Heart right ventricle (tissue), 16 donors: ENCODE measurements around the gene FEM1C. TPM values are rescaled to one million over a fixed set of nuclear protein-coding genes. Genes with fewer than 3 reads are reported as not detected.

ENCODE experiments used
- ATAC-seq, 8 donors: fragments of 200-7000 bp; cut with Tn5 transposase; one replicate each; pipeline ENCODE4 v1.9.1; 2020; ENCODE audit warnings: mild to moderate bottlenecking in 8 of 8, moderate library complexity in 8 of 8, moderate number of reproducible peaks in 1 of 8
- DNase-seq, 2 donors: peaks; one replicate each; pipeline ENCODE4 v3.0.0-alpha.2; 2020
- H3K27ac ChIP-seq, 10 donors: fragments of 200-600 bp; sonication (generic) in 2 of 10; one replicate each; pipeline versions ENCODE4 v1.5.0 to v1.8.0; 2020 to 2022; ENCODE audit warnings: mild to moderate bottlenecking in 3 of 10
- H3K27me3 ChIP-seq, 7 donors: fragments of 200-600 bp; one replicate each; pipeline ENCODE4 v1.8.0; 2021 to 2022; ENCODE audit warnings: mild to moderate bottlenecking in 2 of 7
- H3K36me3 ChIP-seq, 9 donors: fragments of 200-600 bp; sonication (generic) in 1 of 9; one replicate each; pipeline versions ENCODE4 v1.5.0 to v1.8.0; 2020 to 2022; ENCODE audit warnings: mild to moderate bottlenecking in 2 of 9
- H3K4me1 ChIP-seq, 9 donors: fragments of 200-600 bp; sonication (generic) in 1 of 9; one replicate each; pipeline versions ENCODE4 v1.5.0 to v1.8.0; 2020 to 2022; ENCODE audit warnings: mild to moderate bottlenecking in 4 of 9
- H3K4me3 ChIP-seq, 10 donors: fragments of 200-600 bp; sonication (generic) in 2 of 10; one replicate each; pipeline versions ENCODE4 v1.5.0 to v1.8.0; 2020 to 2022; ENCODE audit warnings: mild to moderate bottlenecking in 7 of 10, moderate library complexity in 2 of 10
- H3K9me3 ChIP-seq, 11 donors: fragments of 200-600 bp in 10 of 11; sonication (generic) in 2 of 11; one replicate each; pipeline versions ENCODE4 v1.5.0 to v1.8.0; 2013 to 2022; ENCODE audit warnings: mild to moderate bottlenecking in 2 of 11, control low read depth in 1 of 11, moderate library complexity in 1 of 11
- CTCF ChIP-seq, 9 donors: fragments of 200-600 bp; sonication (generic) in 2 of 9; IDR thresholded peaks; one replicate each; pipeline versions ENCODE4 v1.5.0 to v1.8.0; 2021 to 2022; ENCODE audit warnings: antibody characterized with exemption in 9 of 9, mild to moderate bottlenecking in 5 of 9, moderate library complexity in 1 of 9
- WGBS, 2 donors: extraction: QIAGEN DNeasy Blood & Tissue Kit; methylation state at CpG; one replicate each; pipeline ENCODE4 v1.1.7; 2013; ENCODE audit warnings: inconsistent platforms in 1 of 2; 5-methylcytosine and 5-hydroxymethylcytosine counted together
- intact Hi-C, 10 donors: fragments of 100-400 bp; cut with DNase I; formaldehyde crosslinking; loops; one replicate each; pipeline versions ENCODE4 v1.11.1 to v1.14.2; 2022
- long read RNA-seq, 3 donors: library from polyadenylated mRNA; unstranded; transcript quantifications; one replicate each; pipeline ENCODE4 v2.0.0, GENCODE V29; 2020 to 2021
- polyA plus RNA-seq, 2 donors: library from polyadenylated mRNA; stranded (reverse); fragments of 200-250 nt; gene quantifications; one replicate each; pipeline ENCODE4 v1.2.3, GENCODE V29; 2013
- total RNA-seq, 10 donors: library from RNA; stranded (reverse); fragmentation: NEBNext Ultra II Directional in 3 of 10; extraction: Animal tissue kit (Norgen Biotek cat#: 25700) in 3 of 10; gene quantifications; one replicate each; pipeline versions ENCODE4 v1.2.1 to v1.2.4, GENCODE V29; 2021 to 2023
- donor health status: Arrhythmogenic right ventricular cardiomyopathy.
- donor health status: ischemic (EF 13 %, LVEDD 7.1; RV severe dilation, severe dysfunction).
- donor health status: healthy with polysubstance abuse.
- donor health status: DM: no; HTN: yes; CAD: no.
- donor health status: DM: no; HTN: no; CAD: no.
- donor health status: ischemic (EF 25% LVEDD 6.9; RV normal size, moderate dysfunction).
- donor health status: ischemic (EF 25% LVEDD 5.7; RV mildly dilated, moderate dysfunction).
- donor health status: healthy.
- donor health status: DM: yes; HTN: yes; CAD: no.
- donor health status: Ischemic cardiomyopathy.
- donor health status: ischemic (EF 35%, LVEDD 5.7; RV mildly dilated, moderate dysfunction).
- donor health status: nonischemic (EF 11% LVEDD 7.7; RV severe dilation, severe dysfunction).
- donor health status: DM: yes; HTN: yes; CAD: no.
- donor health status: PGD.
- donor health status: ischemic (EF 29% LVEDD 5.4; RV normal size, mild dysfunction).
- donor health status: nonischemic (EF 23%, LVEDD 6.1; RV moderate dilation, normal function).

FEM1C gene, protein sequence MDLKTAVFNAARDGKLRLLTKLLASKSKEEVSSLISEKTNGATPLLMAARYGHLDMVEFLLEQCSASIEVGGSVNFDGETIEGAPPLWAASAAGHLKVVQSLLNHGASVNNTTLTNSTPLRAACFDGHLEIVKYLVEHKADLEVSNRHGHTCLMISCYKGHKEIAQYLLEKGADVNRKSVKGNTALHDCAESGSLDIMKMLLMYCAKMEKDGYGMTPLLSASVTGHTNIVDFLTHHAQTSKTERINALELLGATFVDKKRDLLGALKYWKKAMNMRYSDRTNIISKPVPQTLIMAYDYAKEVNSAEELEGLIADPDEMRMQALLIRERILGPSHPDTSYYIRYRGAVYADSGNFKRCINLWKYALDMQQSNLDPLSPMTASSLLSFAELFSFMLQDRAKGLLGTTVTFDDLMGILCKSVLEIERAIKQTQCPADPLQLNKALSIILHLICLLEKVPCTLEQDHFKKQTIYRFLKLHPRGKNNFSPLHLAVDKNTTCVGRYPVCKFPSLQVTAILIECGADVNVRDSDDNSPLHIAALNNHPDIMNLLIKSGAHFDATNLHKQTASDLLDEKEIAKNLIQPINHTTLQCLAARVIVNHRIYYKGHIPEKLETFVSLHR
- 10 to 100 TPM; 40.2 to 72.2 (median 57.5) TPM for total RNA-seq
- 10 to 100 TPM; 17.8 to 23.1 TPM for polyA plus RNA-seq
- long read RNA-seq, donor 1, full-length matches to known transcripts, result 34 of 43 reads
- long read RNA-seq, donor 1, partial matches to known transcripts, result 4 of 43 reads
- long read RNA-seq, donor 1, other reads (novel, unspliced or antisense), result 5 of 43 reads
- long read RNA-seq, donor 2, full-length matches to known transcripts, result 32 of 44 reads
- long read RNA-seq, donor 2, partial matches to known transcripts, result 6 of 44 reads
- long read RNA-seq, donor 2, other reads (novel, unspliced or antisense), result 6 of 44 reads
- long read RNA-seq, donor 3, full-length matches to known transcripts, result 70 of 97 reads
- long read RNA-seq, donor 3, partial matches to known transcripts, result 24 of 97 reads
- long read RNA-seq, donor 3, other reads (novel, unspliced or antisense), result 3 of 97 reads

DNA sequence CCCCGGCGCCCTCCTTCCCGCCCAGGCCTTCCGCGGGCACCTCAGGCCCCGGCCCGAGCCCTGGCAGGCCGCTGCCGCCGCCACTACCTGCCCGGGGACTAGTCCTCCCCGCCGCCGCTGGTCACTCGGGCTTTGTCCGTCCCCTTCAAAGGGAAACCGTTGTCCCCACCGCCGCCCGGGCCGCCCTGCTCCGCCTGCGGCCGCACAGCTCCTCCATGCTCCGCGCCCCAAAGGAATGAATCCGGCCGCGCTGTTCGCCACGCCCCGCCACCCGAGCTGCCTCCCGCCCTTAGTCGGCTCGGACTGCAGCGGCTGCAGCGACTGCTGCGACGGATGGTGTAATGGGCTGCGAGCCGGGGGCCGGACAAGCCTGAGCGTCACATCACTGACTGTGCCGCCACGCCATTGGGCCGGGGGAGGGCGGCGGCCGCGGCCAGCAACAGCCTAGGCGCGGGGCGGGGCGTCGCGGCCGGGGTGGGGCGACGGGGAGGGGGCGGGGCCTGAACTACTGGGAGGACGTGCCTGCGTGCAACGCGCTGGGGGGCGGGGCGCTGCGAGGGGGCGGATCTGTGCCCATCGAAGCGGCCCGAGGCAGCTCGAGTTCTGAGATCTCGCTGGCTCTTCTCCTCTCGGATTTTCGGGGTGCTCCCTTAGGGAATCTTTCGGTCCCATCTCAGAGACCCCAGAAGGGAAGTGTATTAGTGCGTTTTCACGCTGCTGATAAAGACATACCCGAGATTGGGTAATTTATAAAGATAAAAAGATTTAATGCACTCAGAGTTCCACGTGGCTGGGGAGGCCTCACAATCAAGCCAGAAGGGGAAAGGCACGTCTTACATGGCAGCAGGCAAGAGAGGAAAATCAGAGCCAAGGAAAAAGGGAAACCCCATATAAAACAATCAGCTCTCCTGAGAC lies at the start of gene FEM1C:
TSS of gene FEM1C (minus strand) at position 340 of the 915 bp plus-strand sequence. CDS start 1,282 bp downstream, outside the sequence.
- peak within 1 kb of the TSS; percentile 74 to 96 (median 90) for H3K4me3 ChIP-seq
- peaks cover 0 to 15% (median 2%) of the 10 kb centered on the region in 11 donors for H3K9me3 ChIP-seq
- peaks cover 0 to 43% (median 32%) of the 10 kb centered on the region in 9 donors for H3K4me1 ChIP-seq
- peaks cover 0 to 33% (median 0%) of the 10 kb centered on the region in 9 donors for H3K36me3 ChIP-seq
- intact Hi-C loops, result loop anchor here in 6 of 10 donors (1.0 to 10.0 kb wide), 10 partner anchors 80 to 167 kb away; partner anchors contain the start of gene TMED7 (in 1 of the 6)
- 1% methylated on average over 66 to 82 of the region's 82 CpGs for WGBS, 2 donors
- ATAC-seq (peak; percentile 97 to 99 (median 98)), DNase-seq (peak; percentile 97 to 99)
- no peaks in the 10 kb centered on the region for H3K27me3 ChIP-seq
- peak within 1 kb of the TSS; percentile 93 to 99 (median 98) for H3K27ac ChIP-seq
- TF ChIP-seq CTCF (IDR thresholded peaks at IDR 0.05), result peak in 1 of 9 donors; percentile 3

- 24 to 51% methylated on average over 3 of the region's 3 CpGs for WGBS, 2 donors
- Histone ChIP-seq H3K9me3 (no peaks in the 10 kb centered on the region), H3K36me3 (no peaks in the 10 kb centered on the region), H3K4me1 (peaks cover 0 to 36% (median 9%) of the 10 kb centered on the region in 9 donors), H3K27me3 (no peaks in the 10 kb centered on the region), H3K27ac (peak overlapping the region in 4 of 10 donors; percentile 19 to 44 (median 31)), H3K4me3 (no peak overlapping the region)
- TF ChIP-seq CTCF (IDR thresholded peaks at IDR 0.05), result no peak
- no peak for DNase-seq
- intact Hi-C loops, result loop anchor here in 7 of 10 donors (5.0 to 10.0 kb wide), 5 partner anchors 212 to 494 kb away; no protein-coding TSS in a partner anchor
- peak; percentile 49 to 91 (median 84) for ATAC-seq
Observed at GRCh38 chr5:115589043-115589442, 44.5 kb upstream of the FEM1C start.

- Histone ChIP-seq H3K27me3 (no peaks in the 10 kb centered on the region), H3K27ac (peak overlapping the region in 4 of 10 donors; percentile 3 to 44 (median 20)), H3K4me3 (no peak overlapping the region), H3K9me3 (no peaks in the 10 kb centered on the region), H3K4me1 (peaks cover 0 to 33% (median 9%) of the 10 kb centered on the region in 9 donors), H3K36me3 (no peaks in the 10 kb centered on the region)
- 51 to 61% methylated on average over 4 of the region's 4 CpGs for WGBS, 2 donors
- no peak for TF ChIP-seq CTCF (IDR thresholded peaks at IDR 0.05)
- ATAC-seq, result no peak
- intact Hi-C loops, result loop anchor here in 7 of 10 donors (5.0 to 10.0 kb wide), 5 partner anchors 211 to 494 kb away; no protein-coding TSS in a partner anchor
- no peak for DNase-seq
Observed at GRCh38 chr5:115588640-115589039, 44.1 kb upstream of the FEM1C start.
